LHCN-M2 (cell line): ENCODE results near the gene PPIL4. TPM values are rescaled to one million over a fixed set of nuclear protein-coding genes. Genes with fewer than 3 reads are reported as not detected.

Experiments used
- DNase-seq: peaks from one replicate; pipeline ENCODE4 v3.0.0-alpha.2; 2012; ENCODE audit warnings: low read depth
- polyA plus RNA-seq: library from polyadenylated mRNA; unstranded; fragments of >200 nt; gene quantifications from one replicate; pipeline ENCODE4 v1.2.1, GENCODE V29; 2012; ENCODE audit warnings: missing spikeins
- total RNA-seq: library from RNA; depleted of rRNA; stranded (reverse); fragments of >200 nt; gene quantifications from 2 replicates; pipeline ENCODE4 v1.2.3, GENCODE V29; 2014; rRNA removed

The PPIL4 gene
- 34.8 and 35.9 TPM in 2 replicates for total RNA-seq
- 11.7 TPM for polyA plus RNA-seq

- peak; percentile 94 for DNase-seq
Measured at GRCh38 chr6:149545754-149546471, at the start of gene PPIL4. PPIL4 (minus strand) TSS chr6:149546043; CDS start chr6:149546005, 38 bp downstream.

- DNase-seq: no peak
Measured at GRCh38 chr6:149593408-149593807, 47.6 kb upstream of the PPIL4 start.

GRCh38 chr6:149592983-149593382 lies 47.1 kb upstream of the PPIL4 start:
- DNase-seq: no peak

- peak; percentile 6 for DNase-seq
Measured at GRCh38 chr6:149586149-149586548, 40.3 kb upstream of the PPIL4 start.

- DNase-seq: no peak
Measured at GRCh38 chr6:149581349-149581748, 35.5 kb upstream of the PPIL4 start.

- DNase-seq: no peak
Measured at GRCh38 chr6:149580880-149581279, 35.0 kb upstream of the PPIL4 start.

- no peak for DNase-seq
Measured at GRCh38 chr6:149567945-149568585, 22.2 kb upstream of the PPIL4 start.

- DNase-seq: no peak
Measured at GRCh38 chr6:149567194-149567586, 21.3 kb upstream of the PPIL4 start.

GRCh38 chr6:149566410-149567193 lies 20.8 kb upstream of the PPIL4 start:
- peak; percentile 29 for DNase-seq

- DNase-seq: peak; percentile 91
Measured at GRCh38 chr6:149565527-149566409, 19.9 kb upstream of the PPIL4 start, which contains the start of gene GINM1. GINM1 (plus strand) TSS chr6:149566375; CDS start chr6:149566415, 40 bp downstream.

- DNase-seq: peak; percentile 4
Measured at GRCh38 chr6:149563928-149564325, 18.1 kb upstream of the PPIL4 start.

- peak; percentile 74 for DNase-seq
Measured at GRCh38 chr6:149563203-149563927, 17.5 kb upstream of the PPIL4 start.

GRCh38 chr6:149560736-149561135 lies 14.9 kb upstream of the PPIL4 start:
- DNase-seq: peak; percentile 15

GRCh38 chr6:149559389-149559788 lies 13.5 kb upstream of the PPIL4 start:
- no peak for DNase-seq

- DNase-seq: no peak
Measured at GRCh38 chr6:149558029-149558428, 12.2 kb upstream of the PPIL4 start.

- no peak for DNase-seq
Measured at GRCh38 chr6:149551920-149552319, 6.1 kb upstream of the PPIL4 start.

GRCh38 chr6:149545258-149545753 lies 537 bp downstream of the PPIL4 start:
- peak; percentile 58 for DNase-seq

- no peak for DNase-seq
Measured at GRCh38 chr6:149544646-149545257, 1.1 kb downstream of the PPIL4 start.

- DNase-seq: no peak
Measured at GRCh38 chr6:149541139-149541538, 4.7 kb downstream of the PPIL4 start.

- no peak for DNase-seq
Measured at GRCh38 chr6:149534742-149535141, 11.1 kb downstream of the PPIL4 start.
